ELF-1 (cell line): ENCODE results near the gene CLEC16A.
A peak's percentile ranks its signal among the peaks of the same experiment; 100 is the strongest.

ENCODE experiments used
- DNase-seq: peaks from one replicate; pipeline ENCODE4 v3.0.0-alpha.2; 2016; ENCODE audit warnings: low read depth, low spot score

The CLEC16A gene

GRCh38 chr16:10988879-10989278, 44.5 kb downstream of the CLEC16A start:
- no peak for DNase-seq

- no peak for DNase-seq
Observed at GRCh38 chr16:10989559-10989958, 45.2 kb downstream of the CLEC16A start.

GRCh38 chr16:10990378-10990777, 46.0 kb downstream of the CLEC16A start:
- DNase-seq = no peak

GRCh38 chr16:10992112-10992511, 47.7 kb downstream of the CLEC16A start:
- DNase-seq = no peak

GRCh38 chr16:10992797-10993196, 48.4 kb downstream of the CLEC16A start:
- DNase-seq = peak; percentile 46

GRCh38 chr16:10993649-10994048, 49.3 kb downstream of the CLEC16A start:
- DNase-seq = no peak

- DNase-seq = no peak
Observed at GRCh38 chr16:10994571-10994970, 50.2 kb downstream of the CLEC16A start.

GRCh38 chr16:10995565-10995964, 51.2 kb downstream of the CLEC16A start:
- DNase-seq = no peak

GRCh38 chr16:10997485-10997884, 53.1 kb downstream of the CLEC16A start:
- DNase-seq = no peak

- no peak for DNase-seq
Observed at GRCh38 chr16:10999300-10999699, 54.9 kb downstream of the CLEC16A start.

- DNase-seq = no peak
Observed at GRCh38 chr16:11001611-11002010, 57.2 kb downstream of the CLEC16A start.

- no peak for DNase-seq
Observed at GRCh38 chr16:11003141-11003540, 58.8 kb downstream of the CLEC16A start.

GRCh38 chr16:11004351-11004750, 60.0 kb downstream of the CLEC16A start:
- no peak for DNase-seq

- no peak for DNase-seq
Observed at GRCh38 chr16:11004973-11005610, 60.7 kb downstream of the CLEC16A start.

GRCh38 chr16:11005611-11005975, 61.2 kb downstream of the CLEC16A start:
- no peak for DNase-seq

- no peak for DNase-seq
Observed at GRCh38 chr16:11006656-11007055, 62.3 kb downstream of the CLEC16A start.

GRCh38 chr16:11007714-11008280, 63.4 kb downstream of the CLEC16A start:
- peak; percentile 72 for DNase-seq

GRCh38 chr16:11009027-11009755, 64.8 kb downstream of the CLEC16A start:
- no peak for DNase-seq

GRCh38 chr16:11010575-11011221, 66.3 kb downstream of the CLEC16A start:
- DNase-seq = no peak

GRCh38 chr16:11011326-11011725, 67.0 kb downstream of the CLEC16A start:
- no peak for DNase-seq

- no peak for DNase-seq
Observed at GRCh38 chr16:11012841-11013240, 68.5 kb downstream of the CLEC16A start.

- DNase-seq = no peak
Observed at GRCh38 chr16:11014136-11014535, 69.8 kb downstream of the CLEC16A start.

- no peak for DNase-seq
Observed at GRCh38 chr16:11015076-11015475, 70.7 kb downstream of the CLEC16A start.
